IMR-90 (cell line): ENCODE measurements around the gene TSC1. TPM values are rescaled to one million over a fixed set of nuclear protein-coding genes. Genes with fewer than 3 reads are reported as not detected.

ENCODE experiments used
- ATAC-seq: fragments of 200-7000 bp; cut with Tn5 transposase; 2 replicates; pipeline ENCODE4 v1.9.1; 2020; ENCODE audit warnings: low read depth, mild to moderate bottlenecking, moderate library complexity
- BruUV-seq: library from RNA; stranded (reverse); fragments of 400-500 nt; replicated peaks from 2 replicates; lab custom pipeline; 2021; lab: Mats Ljungman, UMichigan
- CTCF ChIA-PET: fragments of 300-600 bp; formaldehyde crosslinking; extraction: SDS; loops from one replicate; lab custom pipeline; 2021; ENCODE audit warnings: antibody characterized with exemption; lab: Yijun Ruan, JAX
- POLR2A ChIA-PET: fragments of 300-600 bp; sonication (Branson Sonifier 250); formaldehyde crosslinking; loops from one replicate; lab custom pipeline; 2022; ENCODE audit warnings: antibody characterized with exemption; ENCODE audit not compliant: unreplicated experiment; lab: Charles Lee
- DNase-seq: peaks from one replicate; pipeline ENCODE4 v3.0.0; 2013
- H2AFZ ChIP-seq: replicated peaks from 2 replicates; pipeline ENCODE3; 2013; ENCODE audit warnings: low read length, mild to moderate bottlenecking; ENCODE audit not compliant: poor library complexity
- H2AK5ac ChIP-seq: 2 replicates; pipeline ENCODE4 v1.6.1; 2013; ENCODE audit warnings: low read depth, low read length, inconsistent platforms
- H2AK9ac ChIP-seq: replicated peaks from 2 replicates; pipeline ENCODE3; 2013; ENCODE audit warnings: mild to moderate bottlenecking, low read depth, low read length, moderate library complexity; ENCODE audit not compliant: poor library complexity
- H2BK120ac ChIP-seq: 2 replicates; pipeline ENCODE4 v1.6.1; 2013; ENCODE audit warnings: low read depth, low read length, inconsistent platforms
- H2BK15ac ChIP-seq: 3 replicates; pipeline ENCODE4 v1.6.1; 2013; ENCODE audit warnings: low read depth, low read length, inconsistent platforms
- H2BK20ac ChIP-seq: 2 replicates; pipeline ENCODE4 v1.6.1; 2013; ENCODE audit warnings: low read depth, mild to moderate bottlenecking, inconsistent platforms, low read length, moderate library complexity
- H2BK5ac ChIP-seq: 2 replicates; pipeline ENCODE4 v1.6.1; 2013; ENCODE audit warnings: mild to moderate bottlenecking, low read depth, low read length, inconsistent platforms; ENCODE audit not compliant: poor library complexity, severe bottlenecking
- H3K14ac ChIP-seq: replicated peaks from 2 replicates; pipeline ENCODE4 v1.6.1; 2013; ENCODE audit warnings: low read depth, low read length, inconsistent platforms
- H3K18ac ChIP-seq: 2 replicates; pipeline ENCODE4 v1.6.1; 2013; ENCODE audit warnings: low read depth, low read length, control low read depth
- H3K23ac ChIP-seq: 2 replicates; pipeline ENCODE4 v1.6.1; 2013; ENCODE audit warnings: low read depth, low read length, inconsistent platforms
- H3K27ac ChIP-seq: 2 replicates; pipeline ENCODE4 v1.5.1; 2013; ENCODE audit warnings: mild to moderate bottlenecking, control low read depth, low read length; ENCODE audit not compliant: insufficient read depth
- H3K27me3 ChIP-seq: 2 replicates; pipeline ENCODE4 v1.6.1; 2013; ENCODE audit warnings: low read length; ENCODE audit not compliant: control insufficient read depth, insufficient read depth
- H3K36me3 ChIP-seq: 2 replicates; pipeline ENCODE4 v1.6.1; 2013; ENCODE audit warnings: low read length, mixed read lengths; ENCODE audit not compliant: control insufficient read depth, insufficient read depth
- H3K4ac ChIP-seq: 2 replicates; pipeline ENCODE4 v1.6.1; 2013; ENCODE audit warnings: low read depth, low read length, inconsistent platforms
- H3K4me1 ChIP-seq: 2 replicates; pipeline ENCODE4 v1.6.1; 2013; ENCODE audit warnings: low read length, mixed read lengths; ENCODE audit not compliant: control insufficient read depth, insufficient read depth
- H3K4me2 ChIP-seq: 2 replicates; pipeline ENCODE4 v1.6.1; 2013; ENCODE audit warnings: low read depth, mild to moderate bottlenecking, control low read depth, low read length, moderate library complexity
- H3K4me3 ChIP-seq: 2 replicates; pipeline ENCODE4 v1.5.1; 2013; ENCODE audit warnings: low read depth, mild to moderate bottlenecking, control low read depth, low read length, moderate library complexity; ENCODE audit not compliant: insufficient read depth
- H3K56ac ChIP-seq: 2 replicates; pipeline ENCODE4 v1.6.1; 2013; ENCODE audit warnings: low read length, inconsistent platforms; ENCODE audit not compliant: insufficient read depth; ENCODE audit errors: extremely low read depth
- H3K79me1 ChIP-seq, 2 experiments: 2 replicates each; pipeline ENCODE4 v1.6.1; 2013; ENCODE audit warnings: low read length in 2 of 2, inconsistent platforms in 1 of 2, low read depth in 1 of 2
- H3K9ac ChIP-seq: 2 replicates; pipeline ENCODE4 v1.6.1; 2013; ENCODE audit warnings: low read depth, low read length, control low read depth
- H3K9me1 ChIP-seq: 2 replicates; pipeline ENCODE4 v1.6.1; 2013; ENCODE audit warnings: low read length, inconsistent platforms; ENCODE audit not compliant: insufficient read depth
- H3K9me3 ChIP-seq: 2 replicates; pipeline ENCODE4 v1.6.1; 2013; ENCODE audit warnings: low read length; ENCODE audit not compliant: control insufficient read depth, insufficient read depth
- H4K20me1 ChIP-seq: 2 replicates; pipeline ENCODE4 v1.6.1; 2013; ENCODE audit warnings: low read length, inconsistent platforms; ENCODE audit not compliant: insufficient read depth
- H4K5ac ChIP-seq: 2 replicates; pipeline ENCODE4 v1.6.1; 2013; ENCODE audit warnings: mild to moderate bottlenecking, low read depth, low read length, control low read depth
- H4K8ac ChIP-seq, 2 experiments: 2 replicates each; pipeline ENCODE4 v1.6.1; 2013; ENCODE audit warnings: low read depth in 2 of 2, low read length in 2 of 2, control low read depth in 1 of 2, inconsistent platforms in 1 of 2
- H4K91ac ChIP-seq: 2 replicates; pipeline ENCODE4 v1.6.1; 2013; ENCODE audit warnings: low read depth, low read length, inconsistent platforms; ENCODE audit not compliant: insufficient read depth
- BHLHE40 ChIP-seq: fragments of 150-350 bp; IDR thresholded peaks from 2 replicates; pipeline ENCODE4 v1.6.1; 2016; ENCODE audit warnings: mild to moderate bottlenecking, low read depth, low read length
- MXI1 ChIP-seq: IDR thresholded peaks from 2 replicates; pipeline ENCODE4 v1.6.1; 2012; ENCODE audit warnings: low read depth, mild to moderate bottlenecking, low read length, moderate library complexity, borderline replicate concordance
- RFX5 ChIP-seq: IDR thresholded peaks from 2 replicates; pipeline ENCODE4 v1.8.0; 2012; ENCODE audit warnings: low read depth, mild to moderate bottlenecking, low read length, moderate library complexity
- WGBS, 2 experiments: methylation state at CpG; one replicate each; pipeline versions ENCODE4 v1.1.5 to v1.1.7; 2013; ENCODE audit warnings: missing lambda C conversion rate in 2 of 2; ENCODE audit not compliant: insufficient read length in 1 of 2; ENCODE audit errors: extremely low coverage in 2 of 2; 5-methylcytosine and 5-hydroxymethylcytosine counted together
- dilution Hi-C: fragments of 300-500 bp; cut with HindIII; formaldehyde crosslinking; loops from one replicate; pipeline ENCODE4 v1.14.3; 2018; ENCODE audit warnings: low sequenced_read_pairs; ENCODE audit not compliant: unreplicated experiment
- in situ Hi-C: fragments of 300-500 bp; cut with MboI; formaldehyde crosslinking; loops from 3 replicates; pipeline ENCODE4 v1.14.3; 2019; ENCODE audit warnings: low sequenced_read_pairs, inconsistent platforms, mixed read lengths
- intact Hi-C: fragments of 100-400 bp; cut with micrococcal nuclease; formaldehyde crosslinking; loops from 2 replicates; pipeline ENCODE4 v1.10.0; 2022
- microRNA-seq, 2 experiments: library from miRNA; stranded (forward) in 1 of 2; unstranded in 1 of 2; fragments of 10-50 nt in 1 of 2; fragments of <30 nt in 1 of 2; gene quantifications in 1 of 2; microRNA quantifications in 1 of 2; one replicate each; pipeline versions ENCODE3 to v1.1.0; 2013 to 2020; ENCODE audit not compliant: insufficient read depth in 1 of 2, insufficient read length in 1 of 2, unreplicated experiment in 1 of 2
- polyA plus RNA-seq, 3 experiments: library from polyadenylated mRNA; depleted of rRNA; stranded (reverse); fragments of >200 nt; gene quantifications; 2 replicates each; pipeline ENCODE4 v1.2.3, GENCODE V29; 2012; ENCODE audit warnings: low replicate concordance in 1 of 3
- small RNA-seq, 5 experiments: library from RNA; depleted of rRNA; stranded (forward); fragments of <200 nt; gene quantifications; one replicate each; pipeline ENCODE3, GENCODE V24; 2012
- total RNA-seq: library from RNA; depleted of rRNA; stranded (reverse); fragments of >200 nt; gene quantifications from 2 replicates; pipeline ENCODE4 v1.2.3, GENCODE V29; 2012; rRNA removed

The TSC1 gene
- total and polyA plus RNA-seq, 2 of the 4 experiments (the other 2 are of a cell fraction), result 25.7 to 56.3 TPM

GRCh38 chr9:132846109-132846917 lies 98.1 kb downstream of the TSC1 start (continued):
- TF ChIP-seq MXI1, result no peak

- no peak overlapping the region for H2BK5ac ChIP-seq
- H3K4me1 ChIP-seq, result peaks cover 2% of the 10 kb centered on the region; the same call in 1 of the 2 replicates
- H2AK5ac ChIP-seq, result no peak overlapping the region
- no peak for TF ChIP-seq RFX5
- TF ChIP-seq BHLHE40, result no peak
- no peak overlapping the region for H4K5ac ChIP-seq
- DNase-seq (no peak), ATAC-seq (no peak)
- H2BK120ac ChIP-seq, result no peak overlapping the region
- H2BK15ac ChIP-seq, result no peak overlapping the region
- no peak overlapping the region for H2AFZ ChIP-seq
- H3K27me3 ChIP-seq, result peaks cover 8% of the 10 kb centered on the region
- no peak overlapping the region for H3K4me2 ChIP-seq
- H3K4me3 ChIP-seq, result no peak overlapping the region
- H3K9me1 ChIP-seq, result no peaks in the 10 kb centered on the region; the same call in 1 of the 2 replicates
- POLR2A ChIA-PET, result no interaction called here
- no peaks in the 10 kb centered on the region for H3K9me3 ChIP-seq
- intact Hi-C loops, result no loop called here
- dilution Hi-C loops, result no loop called here
- no peak overlapping the region for H3K23ac ChIP-seq
- H2BK20ac ChIP-seq, result no peak overlapping the region
- H3K4ac ChIP-seq, result no peak overlapping the region
- no peaks in the 10 kb centered on the region for H3K79me1 ChIP-seq
- H3K27ac ChIP-seq, result no peak overlapping the region
- CTCF ChIA-PET, result no interaction called here
- no peak overlapping the region for H2AK9ac ChIP-seq
- H4K20me1 ChIP-seq, result no peaks in the 10 kb centered on the region
- no CpG with 5 or more reads among the region's 5 CpGs for WGBS, 2 experiments
- no peak overlapping the region for H4K91ac ChIP-seq
- H3K9ac ChIP-seq, result no peak overlapping the region
- H3K56ac ChIP-seq, result no peak overlapping the region
- in situ Hi-C loops, result no loop called here
- no peak overlapping the region for H3K14ac ChIP-seq
- H3K36me3 ChIP-seq, result no peaks in the 10 kb centered on the region
- no TSS peak for BruUV-seq
- no peak overlapping the region for H4K8ac ChIP-seq
- H3K18ac ChIP-seq, result no peak overlapping the region
Observed at GRCh38 chr9:132842124-132843044, 102.0 kb downstream of the TSC1 start.

Small RNA genes lying within 50 kb of the gene (microRNA-seq; reads per million reads assigned to microRNA genes)
- gene AL593851.1 (ENCODE audit: insufficient read depth, insufficient read length), result not detected
- 0.37 to 2.1 reads per million in 2 experiments for gene MIR548AW (ENCODE audit: insufficient read depth in 1 of 2, insufficient read length in 1 of 2, unreplicated experiment in 1 of 2)
- not detected for gene RNU7-21P (ENCODE audit: insufficient read depth, insufficient read length)

Small RNA genes lying within 50 kb of the gene (small RNA-seq; reads per million reads assigned to genes)
- gene AL593851.1 (0 reads per million in 5 experiments), gene MIR548AW (0 to 3.7 (median 0.68) reads per million in 5 experiments), gene RNU7-21P (0 to 24.1 (median 0.46) reads per million in 5 experiments)

Other genes with a start within 250 kb of the TSC1 start
- gene AK8, start 66.3 kb downstream of the TSC1 start, total RNA-seq, result under 0.01 TPM in 2 replicates
- 0.09 and 0.19 TPM in 2 replicates for gene AK8, start 66.3 kb downstream of the TSC1 start, polyA plus RNA-seq (2012; rRNA removed)
- 0.90 and 1.1 TPM in 2 replicates for gene SPACA9, start 65.7 kb downstream of the TSC1 start, total RNA-seq
- 4.3 and 4.9 TPM in 2 replicates for gene SPACA9, start 65.7 kb downstream of the TSC1 start, polyA plus RNA-seq (2012; rRNA removed)
- gene GFI1B, start 34.1 kb upstream of the TSC1 start, total RNA-seq, result not detected in 2 replicates
- 0.02 TPM in 1 of 2 replicates, not detected in the other for gene GFI1B, start 34.1 kb upstream of the TSC1 start, polyA plus RNA-seq (2012; rRNA removed)
- 49.1 and 51.1 TPM in 2 replicates for gene GTF3C5, start 86.4 kb upstream of the TSC1 start, total RNA-seq
- gene GTF3C5, start 86.4 kb upstream of the TSC1 start, polyA plus RNA-seq (2012; rRNA removed), result 50.7 and 52.3 TPM in 2 replicates
- under 0.01 TPM in 2 replicates for gene CEL, start 117.4 kb upstream of the TSC1 start, total RNA-seq
- gene CEL, start 117.4 kb upstream of the TSC1 start, polyA plus RNA-seq (2012; rRNA removed), result 0.67 and 0.75 TPM in 2 replicates
- gene RALGDS, start 176.6 kb upstream of the TSC1 start, total RNA-seq, result 12.2 and 13.1 TPM in 2 replicates
- 36.9 and 37.2 TPM in 2 replicates for gene RALGDS, start 176.6 kb upstream of the TSC1 start, polyA plus RNA-seq (2012; rRNA removed)
- gene GBGT1, start 219.3 kb upstream of the TSC1 start, total RNA-seq, result 0.83 and 1.8 TPM in 2 replicates
- 2.4 and 3.2 TPM in 2 replicates for gene GBGT1, start 219.3 kb upstream of the TSC1 start, polyA plus RNA-seq (2012; rRNA removed)